GM18861 (cell line): ENCODE measurements around the gene KIF20B.
"Not testable (repeated sequence)": the region's sequence is repeated elsewhere in the genome, so short reads cannot be mapped to it uniquely, and the experiment has no call there.

ENCODE experiments used
- ATAC-seq: cut with Tn5 transposase; IDR thresholded peaks from one replicate; pipeline ENCODE4 v1.9.1; 2021; ENCODE audit not compliant: unreplicated experiment

Gene KIF20B

DNA sequence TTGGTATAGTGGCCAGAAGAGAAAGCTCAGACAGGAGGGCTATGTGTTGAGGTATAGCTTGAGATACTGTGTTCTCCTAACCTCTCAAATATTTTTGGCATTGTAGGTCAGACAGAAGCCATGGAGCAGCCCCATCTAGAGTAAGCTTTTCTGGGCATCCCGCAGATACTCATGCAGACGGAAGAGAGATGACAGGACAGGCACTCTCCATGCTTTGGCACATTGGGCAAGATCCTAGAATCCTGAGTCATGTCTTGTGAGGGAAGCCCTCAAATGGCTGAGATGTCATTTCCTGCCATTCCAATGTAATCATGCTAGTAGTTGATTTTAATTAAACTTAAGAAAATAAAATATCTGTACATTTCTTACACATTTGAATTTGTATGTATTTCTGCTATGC is 16.8 kb upstream of the KIF20B start:
- no peak for ATAC-seq

DNA sequence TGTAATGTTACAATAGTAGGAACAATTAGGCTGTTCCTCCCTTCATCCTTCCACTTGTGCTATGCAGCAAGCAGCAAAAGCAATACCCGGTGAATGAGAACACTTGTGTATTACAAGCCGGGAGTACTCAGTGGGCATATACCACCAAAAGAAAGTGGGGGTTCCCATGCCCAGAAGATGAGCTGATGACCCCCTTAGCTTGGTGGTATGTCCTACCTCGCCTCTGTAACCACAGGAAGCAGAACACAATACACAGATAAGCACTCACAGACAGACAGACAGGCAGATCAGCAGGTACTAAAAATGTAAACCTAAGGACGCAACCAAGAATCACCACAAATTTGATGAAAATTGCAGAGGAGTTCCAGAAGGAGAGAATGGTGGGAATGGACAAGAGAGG is 15.5 kb upstream of the KIF20B start:
- no peak for ATAC-seq

DNA sequence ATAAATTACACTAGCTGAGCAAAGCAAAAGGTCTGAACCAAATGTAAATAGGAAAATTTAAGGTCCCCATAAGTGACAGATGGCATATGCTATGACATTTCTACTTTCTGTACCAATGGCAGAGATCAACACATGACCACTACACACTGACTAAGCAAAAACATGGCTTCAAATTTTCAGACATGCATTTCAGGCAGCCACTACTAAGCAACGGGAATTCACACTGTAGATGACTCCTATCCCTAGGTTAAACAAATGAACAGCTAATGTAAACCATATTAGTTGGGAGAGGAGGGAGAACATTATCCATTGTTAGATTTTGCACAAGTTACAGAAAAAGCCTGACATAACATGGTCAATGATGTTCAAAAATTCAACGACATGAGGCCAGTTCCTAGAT is 11.4 kb upstream of the KIF20B start:
- ATAC-seq = no peak

DNA sequence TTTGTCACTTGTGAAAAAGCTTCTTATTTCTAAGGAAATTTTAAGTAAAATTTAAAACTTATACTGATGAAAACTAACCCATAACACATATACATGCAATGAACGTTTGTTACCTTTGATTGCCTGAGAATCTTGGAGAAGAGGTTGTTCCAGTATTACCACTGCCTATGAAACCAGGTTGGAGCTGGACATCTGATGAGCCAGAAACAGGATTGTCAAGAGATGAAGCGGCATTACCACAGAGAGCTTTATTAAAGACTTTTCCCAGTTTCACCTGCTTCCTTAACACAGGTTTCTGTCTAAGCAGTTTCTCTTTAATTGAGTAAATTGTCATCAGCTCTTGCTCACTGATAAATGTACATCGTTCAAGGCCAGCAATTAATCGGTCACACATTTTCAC is 9.0 kb upstream of the KIF20B start:
- no peak for ATAC-seq

DNA sequence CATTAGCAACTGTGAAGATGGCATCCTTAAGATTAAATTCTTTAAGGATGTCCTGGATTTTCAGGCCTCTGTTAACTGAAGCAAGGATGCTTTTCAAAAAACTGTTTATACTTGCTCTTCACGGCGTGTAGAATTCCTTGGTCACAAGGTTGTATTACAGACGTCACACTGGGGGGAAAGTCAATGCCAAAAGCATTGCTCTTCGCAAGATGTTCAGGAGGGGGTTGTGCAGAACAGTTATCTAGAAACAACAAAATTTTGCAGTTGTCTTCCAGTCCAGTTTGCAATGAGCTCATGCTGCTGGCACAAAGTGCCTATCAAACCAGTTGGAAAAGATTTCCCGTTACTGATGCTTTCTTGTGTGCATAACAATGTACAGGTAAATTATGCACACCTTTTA is 8.2 kb upstream of the KIF20B start:
- no peak for ATAC-seq

DNA sequence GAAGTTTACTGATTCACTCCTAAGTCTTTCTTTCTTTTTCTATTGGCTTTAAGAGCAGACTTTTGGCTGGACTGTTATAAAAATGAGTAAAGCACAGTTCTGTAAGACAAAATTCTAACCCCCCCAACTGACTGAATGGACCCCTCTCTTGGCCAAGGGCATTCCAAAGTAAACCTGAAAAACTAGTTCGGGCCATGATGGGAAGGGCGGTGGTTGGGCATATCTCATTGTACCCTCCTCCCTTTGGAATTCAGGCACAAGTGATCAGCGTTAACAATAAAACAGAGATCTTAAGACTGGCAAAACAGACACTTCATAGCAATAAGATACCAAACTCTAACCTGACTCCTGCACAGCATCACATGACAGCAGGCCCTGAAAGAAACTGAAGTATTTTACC is 6.1 kb upstream of the KIF20B start:
- ATAC-seq = no peak

DNA sequence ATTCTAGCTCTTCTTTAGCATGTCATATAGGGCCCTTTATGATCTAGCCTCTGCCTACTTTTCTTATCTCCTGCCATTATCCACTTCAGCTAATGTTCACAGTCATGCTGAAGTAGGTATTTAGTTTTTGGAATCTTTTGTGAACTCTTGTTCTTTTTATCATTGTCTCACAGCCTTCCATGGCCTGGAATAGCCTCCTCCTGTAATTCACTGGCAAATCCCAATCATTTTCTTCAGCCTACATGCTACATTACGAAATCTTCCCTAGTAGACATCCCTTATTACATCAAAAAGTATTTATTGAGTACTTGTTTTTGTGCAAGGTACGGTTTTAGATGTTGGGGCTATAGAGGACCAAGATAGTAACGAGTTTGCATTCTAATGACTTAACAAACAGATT is 3.4 kb upstream of the KIF20B start:
- no peak for ATAC-seq

DNA sequence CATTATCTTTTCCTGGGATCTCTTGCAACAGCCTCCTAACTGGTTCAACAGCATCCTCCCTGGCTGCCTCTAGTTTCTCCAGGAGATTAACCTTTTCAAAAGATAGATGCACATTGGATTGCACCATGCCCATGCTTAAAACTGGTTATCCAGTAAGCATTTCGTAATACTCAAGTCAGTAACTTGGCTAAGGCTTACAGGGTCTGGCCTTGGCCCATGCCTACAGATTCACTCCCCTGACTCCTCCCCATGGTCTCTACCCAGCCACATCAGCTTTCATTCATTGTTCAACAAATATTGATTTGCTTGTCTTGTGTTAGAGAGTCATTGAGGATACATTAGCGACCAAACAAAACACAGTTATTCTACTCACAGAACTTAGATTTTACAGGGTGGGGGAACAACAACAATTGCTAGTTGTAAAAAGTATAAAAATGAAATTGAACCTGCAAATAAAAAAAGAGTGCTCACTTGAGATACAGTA is 1.8 kb upstream of the KIF20B start:
- no peak for ATAC-seq

DNA sequence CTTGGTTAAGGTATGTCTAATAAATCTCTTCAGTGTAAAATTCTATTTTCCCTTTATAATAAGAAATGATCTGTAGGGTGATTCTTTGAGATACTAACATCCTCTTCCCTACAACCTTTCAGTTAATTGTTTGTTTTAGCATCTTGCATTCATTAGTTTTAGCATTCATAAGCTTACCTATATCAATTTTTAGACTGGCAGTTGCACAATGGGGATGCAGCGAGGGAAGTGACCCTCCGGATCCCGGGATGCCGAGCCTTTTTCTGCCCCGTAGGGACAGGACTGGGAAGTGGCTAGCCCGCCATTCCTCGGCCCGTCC is 508 bp upstream of the KIF20B start:
- no peak for ATAC-seq

DNA sequence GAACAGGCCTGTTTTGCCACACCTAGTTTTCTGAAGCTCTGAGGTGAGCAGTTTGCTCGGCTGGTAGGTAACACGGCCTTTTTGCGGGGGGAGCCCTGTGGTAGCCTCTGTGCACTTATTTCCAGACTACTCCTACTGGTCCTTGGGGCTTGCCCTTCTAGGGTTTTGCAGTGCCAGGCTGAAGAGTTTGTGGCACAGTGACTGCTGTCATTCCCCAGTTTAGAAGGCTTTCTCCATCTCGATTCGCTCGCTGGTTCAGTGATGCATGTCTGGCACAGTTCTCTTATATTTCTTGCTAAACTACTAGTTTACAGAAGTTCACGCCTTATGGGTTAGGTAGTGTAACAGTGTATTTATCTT is 711 bp downstream of the KIF20B start:
- ATAC-seq = no peak

DNA sequence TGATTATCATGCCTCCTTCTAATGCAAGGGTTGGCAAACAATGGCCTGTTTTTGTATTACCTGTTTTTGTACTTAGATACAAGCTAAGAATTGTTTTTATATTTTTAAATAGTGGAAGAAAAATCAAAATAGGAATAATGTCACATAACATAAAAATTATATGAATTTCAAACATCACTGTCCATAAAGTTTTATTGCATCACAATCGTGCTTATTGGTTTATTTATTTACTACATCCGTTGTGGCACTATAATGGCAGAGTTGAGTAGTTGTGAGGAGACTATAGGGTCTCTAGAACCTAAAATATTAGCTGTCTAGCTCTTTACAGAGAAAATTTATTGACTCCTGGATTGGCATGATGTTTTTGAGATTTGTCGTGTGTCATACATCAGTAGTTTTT is 4.1 kb downstream of the KIF20B start:
- ATAC-seq = no peak

DNA sequence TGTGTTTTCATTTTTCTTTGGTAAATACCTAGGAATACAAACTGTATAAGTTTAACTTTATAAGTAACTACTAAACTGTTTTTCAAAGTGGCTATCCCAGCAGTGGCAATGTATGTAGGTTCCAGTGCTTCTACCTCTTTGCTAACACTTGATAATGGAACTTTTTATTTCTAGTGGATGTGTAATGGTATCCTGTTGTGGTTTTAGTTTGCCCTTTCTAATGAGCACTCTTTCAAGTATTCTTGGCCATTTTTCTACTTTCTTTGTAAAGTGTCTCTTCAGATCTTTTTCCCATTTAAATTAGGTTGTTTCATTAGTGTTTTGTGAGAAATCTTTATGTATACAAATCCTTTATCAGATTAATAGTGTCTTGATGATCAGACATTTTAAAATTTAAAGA is 4.6 kb downstream of the KIF20B start:
- ATAC-seq = no peak

DNA sequence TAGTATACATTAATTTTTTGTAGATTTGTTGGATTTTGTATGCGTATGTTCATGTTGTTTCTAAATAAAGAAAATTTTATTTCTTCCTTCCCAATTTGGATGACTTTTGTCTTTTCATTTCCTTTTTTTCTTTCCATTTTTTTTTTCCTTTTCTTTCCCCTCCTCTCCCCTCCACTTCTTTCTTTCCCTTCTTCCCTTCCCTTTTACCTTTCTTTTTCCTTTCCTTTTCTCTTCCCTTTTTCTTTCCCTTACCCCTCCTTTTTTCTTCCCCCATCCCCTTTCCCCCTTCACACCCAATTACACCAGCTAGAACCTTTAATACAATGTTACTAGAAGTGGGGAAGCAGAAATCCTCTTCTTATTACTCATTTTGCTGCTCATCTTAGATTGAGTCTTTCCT is 6.0 kb downstream of the KIF20B start:
- ATAC-seq = no peak

DNA sequence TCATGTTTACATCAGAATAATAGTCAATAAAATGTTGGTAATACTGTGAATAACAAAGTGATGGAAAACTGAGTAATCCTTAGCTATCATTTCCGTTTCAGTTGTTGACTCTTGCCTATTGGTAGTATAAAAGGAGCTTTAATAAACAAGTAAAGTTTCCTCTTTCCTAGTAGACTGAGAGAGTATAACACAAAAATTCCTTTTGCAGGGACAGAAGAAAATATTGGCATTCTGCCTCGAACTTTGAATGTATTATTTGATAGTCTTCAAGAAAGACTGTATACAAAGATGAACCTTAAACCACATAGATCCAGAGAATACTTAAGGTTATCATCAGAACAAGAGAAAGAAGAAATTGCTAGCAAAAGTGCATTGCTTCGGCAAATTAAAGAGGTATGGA is 9.4 kb downstream of the KIF20B start:
- no peak for ATAC-seq

DNA sequence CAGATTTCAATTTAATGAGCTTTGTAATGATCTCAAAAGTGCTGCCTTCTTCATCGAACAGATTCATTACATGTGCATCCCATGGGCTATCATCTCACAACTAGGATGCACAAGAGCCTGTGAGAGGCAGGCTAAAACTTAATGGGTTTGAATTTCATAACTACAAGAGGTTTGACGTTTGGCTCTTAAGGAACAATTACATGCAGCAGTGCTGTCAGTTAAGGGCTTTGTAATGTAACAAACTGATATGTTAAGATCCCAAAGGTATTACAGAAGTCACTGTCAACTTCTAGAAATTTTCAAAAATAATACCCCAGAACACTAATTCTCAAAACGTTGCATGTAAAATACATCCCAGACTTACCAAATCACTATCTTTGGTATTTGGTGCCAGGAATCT is 33.2 kb downstream of the KIF20B start:
- ATAC-seq = no peak

DNA sequence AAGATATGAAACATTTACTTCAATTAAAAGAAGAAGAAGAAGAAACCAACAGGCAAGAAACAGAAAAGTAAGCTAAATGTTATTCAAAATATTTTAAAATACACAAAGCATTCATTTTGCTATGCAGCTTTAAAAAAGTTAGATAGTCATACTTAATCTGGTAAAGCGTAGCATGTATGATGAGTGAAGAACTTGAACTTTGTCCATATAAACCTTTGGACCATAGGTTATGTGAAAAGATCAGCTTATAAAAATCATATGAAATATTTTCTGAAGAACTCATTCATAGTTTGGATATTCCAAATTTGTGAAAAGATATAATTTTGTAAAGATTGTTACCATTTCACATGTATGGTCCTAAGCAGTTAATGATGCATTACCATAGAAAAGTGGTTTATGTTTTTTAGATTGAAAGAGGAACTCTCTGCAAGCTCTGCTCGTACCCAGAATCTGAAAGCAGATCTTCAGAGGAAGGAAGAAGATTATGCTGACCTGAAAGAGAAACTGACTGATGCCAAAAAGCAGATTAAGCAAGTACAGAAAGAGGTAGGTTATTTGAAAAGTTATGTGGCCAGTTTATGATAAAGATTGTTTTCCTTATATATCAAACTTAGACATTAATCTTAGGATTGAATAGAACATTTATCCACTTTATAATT is 37.3 kb downstream of the KIF20B start:
- peak; percentile 88 for ATAC-seq

DNA sequence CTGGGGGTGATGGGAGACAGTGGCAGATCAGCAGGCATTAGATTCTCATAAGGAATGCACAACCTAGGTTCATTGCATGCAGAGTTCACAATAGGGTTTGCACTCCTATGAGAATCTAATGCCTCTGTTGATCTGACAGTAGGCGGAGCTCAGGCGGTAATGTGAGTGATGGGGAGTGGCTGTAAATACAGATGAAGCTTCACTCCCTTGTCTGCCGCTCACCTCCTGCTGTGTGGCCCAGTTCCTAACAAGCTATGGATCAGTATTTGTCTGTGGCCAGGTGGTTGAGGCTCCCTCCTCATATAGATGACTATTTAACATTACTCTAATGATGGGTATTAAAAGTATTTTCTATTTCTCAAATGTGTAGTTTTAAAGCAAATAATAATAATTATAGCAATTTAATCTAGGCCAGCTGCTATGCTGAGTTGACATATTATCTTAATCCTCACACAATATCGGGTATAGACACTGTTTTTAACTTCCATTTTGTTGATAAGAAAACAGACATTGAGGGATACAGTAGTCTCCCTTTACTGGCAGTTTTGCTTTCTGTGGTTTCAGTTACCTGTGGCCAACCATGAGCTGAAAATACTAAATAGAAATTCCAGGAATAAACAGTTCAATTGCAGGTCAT is 39.9 kb downstream of the KIF20B start:
- no peak for ATAC-seq

DNA sequence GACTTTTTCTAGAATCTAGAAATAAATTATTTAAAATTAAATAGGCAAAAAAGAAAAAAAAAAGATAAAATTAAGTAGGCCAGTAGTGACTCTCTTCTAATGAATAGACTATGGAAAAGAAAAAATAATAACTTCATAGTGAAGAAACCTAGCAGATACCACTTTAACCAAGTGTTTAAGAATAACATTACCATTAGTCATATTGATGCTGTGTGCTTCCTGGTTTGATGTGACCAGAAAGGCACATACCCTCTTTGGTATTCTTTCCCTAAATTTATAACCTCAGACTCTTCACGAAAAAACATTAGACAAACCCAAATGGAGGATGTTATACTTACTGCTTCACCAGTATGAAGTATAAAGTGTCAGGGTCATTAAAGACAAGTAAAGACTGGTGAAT is 42.6 kb downstream of the KIF20B start:
- ATAC-seq = no peak

DNA sequence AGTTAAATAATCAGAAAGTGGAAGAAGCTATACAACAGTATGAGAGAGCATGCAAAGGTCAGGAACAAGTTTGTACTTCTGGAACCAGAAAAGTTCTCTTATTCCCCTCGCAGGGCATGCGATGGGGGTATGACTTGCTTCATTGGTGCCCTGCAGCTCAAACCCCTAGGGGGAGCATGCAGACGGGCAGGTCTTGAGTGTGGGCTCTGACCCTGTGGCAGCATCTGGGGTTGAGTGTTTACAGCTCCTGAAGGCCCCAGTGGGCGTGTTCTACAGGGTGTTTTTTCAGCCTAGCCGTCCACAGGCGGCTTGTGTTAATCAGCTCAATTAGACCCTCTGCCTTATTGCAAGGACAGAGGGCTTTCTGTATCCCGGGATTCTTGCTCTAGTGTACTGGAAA is 44.5 kb downstream of the KIF20B start:
- no peak for ATAC-seq

DNA sequence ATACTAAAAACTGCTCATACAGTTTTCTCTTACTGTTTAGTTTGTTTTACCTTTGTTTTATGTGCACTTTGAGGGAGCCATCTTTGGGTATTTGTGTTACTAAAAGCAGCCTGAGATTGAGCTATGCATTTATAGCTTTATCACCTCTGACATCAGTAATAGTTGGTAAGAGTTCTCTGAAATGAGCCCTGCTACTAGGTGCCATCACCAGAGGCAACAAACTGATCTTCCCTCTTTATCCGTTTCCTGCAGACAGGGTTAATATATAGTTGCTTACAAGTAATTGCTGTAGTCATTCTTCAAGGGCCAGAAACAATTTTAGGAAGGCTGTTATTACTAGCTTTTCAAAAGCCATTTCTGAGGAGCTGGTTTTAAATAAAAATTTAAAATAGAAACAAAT is 49.1 kb downstream of the KIF20B start:
- ATAC-seq = no peak

DNA sequence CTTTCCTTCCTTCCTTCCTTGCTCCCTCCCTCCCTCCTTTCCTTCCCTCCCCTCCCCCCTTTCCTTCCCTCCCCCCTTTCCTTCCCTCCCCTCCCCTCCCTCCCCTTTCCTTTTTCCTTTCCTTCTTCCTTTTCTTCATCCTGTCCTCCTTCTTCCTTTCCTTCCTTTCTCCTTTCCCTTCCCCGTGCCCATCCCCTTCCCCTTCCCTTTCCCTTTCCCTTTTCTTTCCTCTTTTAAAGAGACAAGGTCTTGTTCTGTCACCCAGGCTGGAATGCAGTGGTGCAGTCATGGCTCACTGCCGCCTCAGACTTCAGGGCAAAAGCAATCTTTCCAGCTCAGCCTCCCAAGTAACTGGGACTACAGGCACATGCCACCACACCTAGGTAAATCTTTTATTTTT is 54.0 kb downstream of the KIF20B start:
- no peak for ATAC-seq

DNA sequence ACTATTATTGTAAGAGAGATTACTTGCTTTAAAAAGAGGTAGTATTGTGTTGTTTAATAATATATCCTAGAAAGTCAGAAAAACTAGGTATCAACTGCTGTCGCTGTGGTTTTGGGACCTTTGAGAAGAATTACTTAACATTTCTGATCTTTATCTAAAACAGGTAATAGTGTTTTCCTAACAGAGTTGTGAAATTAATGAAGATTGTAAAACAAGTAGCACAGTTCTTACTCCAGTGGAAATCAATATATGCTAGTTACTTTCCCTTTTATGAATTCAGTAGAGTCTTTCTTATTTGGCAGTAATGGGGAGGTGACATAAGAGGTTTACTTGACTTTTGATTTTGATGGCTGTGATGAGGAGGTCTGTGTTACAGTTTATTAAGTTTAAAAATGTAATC is 58.1 kb downstream of the KIF20B start:
- ATAC-seq = no peak

DNA sequence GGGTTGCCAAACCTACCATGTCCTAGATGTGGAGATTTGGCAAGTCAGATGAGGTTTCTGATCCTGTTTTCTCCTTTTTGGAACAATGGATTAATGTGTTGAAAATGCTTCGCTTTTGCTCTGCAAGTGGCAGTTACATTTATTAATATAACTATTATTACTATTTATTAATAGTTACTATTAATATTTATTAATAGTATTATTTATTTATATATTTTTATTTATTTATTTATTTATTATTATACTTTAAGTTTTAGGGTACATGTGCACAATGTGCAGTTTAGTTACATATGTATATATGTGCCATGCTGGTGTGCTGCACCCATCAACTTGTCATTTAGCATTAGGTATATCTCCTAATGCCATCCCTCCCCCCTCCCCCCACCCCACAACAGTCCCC is 62.3 kb downstream of the KIF20B start:
- not testable (repeated sequence) for ATAC-seq
